ENCODE measurements around the gene PTPN22.

DNA sequence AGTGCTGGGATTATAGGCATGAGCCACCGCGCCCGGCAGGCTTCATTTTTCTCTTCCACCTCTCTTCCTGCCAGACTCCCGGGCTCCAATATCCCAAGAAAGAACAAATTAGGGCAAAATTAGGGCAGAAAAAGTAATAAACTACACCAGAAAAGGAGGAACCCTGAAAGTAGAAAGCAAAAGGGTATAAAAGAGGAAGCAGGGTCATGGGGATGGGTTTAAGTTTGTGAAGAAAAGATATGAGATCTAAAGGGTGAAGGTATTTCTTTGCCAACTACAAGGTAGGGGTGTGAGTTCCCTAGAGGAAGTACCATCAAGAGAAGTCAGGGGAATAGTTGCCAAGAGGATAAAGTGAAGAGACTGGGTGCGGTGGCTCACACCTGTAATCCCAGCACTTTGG lies 9.9 kb downstream of the PTPN22 start:
- TF ChIP-seq, protein P1, sequence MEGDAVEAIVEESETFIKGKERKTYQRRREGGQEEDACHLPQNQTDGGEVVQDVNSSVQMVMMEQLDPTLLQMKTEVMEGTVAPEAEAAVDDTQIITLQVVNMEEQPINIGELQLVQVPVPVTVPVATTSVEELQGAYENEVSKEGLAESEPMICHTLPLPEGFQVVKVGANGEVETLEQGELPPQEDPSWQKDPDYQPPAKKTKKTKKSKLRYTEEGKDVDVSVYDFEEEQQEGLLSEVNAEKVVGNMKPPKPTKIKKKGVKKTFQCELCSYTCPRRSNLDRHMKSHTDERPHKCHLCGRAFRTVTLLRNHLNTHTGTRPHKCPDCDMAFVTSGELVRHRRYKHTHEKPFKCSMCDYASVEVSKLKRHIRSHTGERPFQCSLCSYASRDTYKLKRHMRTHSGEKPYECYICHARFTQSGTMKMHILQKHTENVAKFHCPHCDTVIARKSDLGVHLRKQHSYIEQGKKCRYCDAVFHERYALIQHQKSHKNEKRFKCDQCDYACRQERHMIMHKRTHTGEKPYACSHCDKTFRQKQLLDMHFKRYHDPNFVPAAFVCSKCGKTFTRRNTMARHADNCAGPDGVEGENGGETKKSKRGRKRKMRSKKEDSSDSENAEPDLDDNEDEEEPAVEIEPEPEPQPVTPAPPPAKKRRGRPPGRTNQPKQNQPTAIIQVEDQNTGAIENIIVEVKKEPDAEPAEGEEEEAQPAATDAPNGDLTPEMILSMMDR (IDR thresholded peaks at IDR 0.05) = no peak
- no peak for TF ChIP-seq POLR2A (IDR thresholded peaks at IDR 0.05)
